H9 (cell line): ENCODE measurements around the gene CFAP107. TPM values are rescaled to one million over a fixed set of nuclear protein-coding genes. Genes with fewer than 3 reads are reported as not detected.

Experiments
- DNase-seq: peaks from one replicate; pipeline ENCODE4 v3.0.0-alpha.2; 2017
- H2AFZ ChIP-seq: one replicate; pipeline ENCODE4 v1.6.1; 2013; ENCODE audit warnings: mild to moderate bottlenecking, low read length, control low read depth, moderate library complexity
- H2AK5ac ChIP-seq: 2 replicates; pipeline ENCODE4 v1.6.1; 2013; ENCODE audit warnings: low read length, control low read depth, mixed read lengths; ENCODE audit not compliant: insufficient read length
- H2BK120ac ChIP-seq: one replicate; pipeline ENCODE4 v1.6.1; 2013; ENCODE audit warnings: low read depth, mild to moderate bottlenecking, low read length, control low read depth, inconsistent platforms; ENCODE audit not compliant: poor library complexity, severe bottlenecking
- H2BK12ac ChIP-seq: 2 replicates; pipeline ENCODE4 v1.6.1; 2013; ENCODE audit warnings: low read length, control low read depth, mixed read lengths, low read depth; ENCODE audit not compliant: insufficient read length
- H2BK15ac ChIP-seq: 2 replicates; pipeline ENCODE4 v1.6.1; 2013; ENCODE audit warnings: low read depth, low read length, control low read depth
- H2BK20ac ChIP-seq: one replicate; pipeline ENCODE4 v1.6.1; 2013; ENCODE audit warnings: low read depth, mild to moderate bottlenecking, low read length, control low read depth, inconsistent platforms; ENCODE audit not compliant: poor library complexity, severe bottlenecking
- H2BK5ac ChIP-seq: 2 replicates; pipeline ENCODE4 v1.6.1; 2013; ENCODE audit warnings: low read length, control low read depth, mixed read lengths; ENCODE audit not compliant: insufficient read length
- H3K14ac ChIP-seq: 2 replicates; pipeline ENCODE4 v1.6.1; 2013; ENCODE audit warnings: low read length, control low read depth; ENCODE audit not compliant: insufficient read depth
- H3K18ac ChIP-seq: 2 replicates; pipeline ENCODE4 v1.6.1; 2013; ENCODE audit warnings: low read depth, mild to moderate bottlenecking, mixed read lengths, low read length, control low read depth; ENCODE audit not compliant: insufficient read length
- H3K23ac ChIP-seq: 2 replicates; pipeline ENCODE4 v1.6.1; 2013; ENCODE audit warnings: low read length, control low read depth, mixed read lengths, low read depth; ENCODE audit not compliant: insufficient read length
- H3K23me2 ChIP-seq: 2 replicates; pipeline ENCODE4 v1.6.1; 2013; ENCODE audit warnings: low read depth, mild to moderate bottlenecking, mixed read lengths, low read length, control low read depth; ENCODE audit not compliant: insufficient read length, poor library complexity, severe bottlenecking
- H3K27ac ChIP-seq: 2 replicates; pipeline ENCODE4 v1.5.1; 2013; ENCODE audit warnings: low read length, control low read depth, mixed read lengths, low read depth; ENCODE audit not compliant: insufficient read length
- H3K27me3 ChIP-seq: 2 replicates; pipeline ENCODE4 v1.6.1; 2013; ENCODE audit warnings: low read length, control low read depth, inconsistent platforms; ENCODE audit not compliant: insufficient read depth
- H3K4ac ChIP-seq: 2 replicates; pipeline ENCODE4 v1.6.1; 2013; ENCODE audit warnings: low read depth, mild to moderate bottlenecking, control low read depth, inconsistent platforms, low read length, moderate library complexity
- H3K4me1 ChIP-seq: 2 replicates; pipeline ENCODE4 v1.6.1; 2013; ENCODE audit warnings: low read length, control low read depth, inconsistent platforms; ENCODE audit not compliant: insufficient read depth
- H3K4me2 ChIP-seq: 2 replicates; pipeline ENCODE4 v1.6.1; 2013; ENCODE audit warnings: low read length, control low read depth, mixed read lengths; ENCODE audit not compliant: insufficient read length, insufficient read depth
- H3K56ac ChIP-seq: 2 replicates; pipeline ENCODE4 v1.6.1; 2013; ENCODE audit warnings: low read depth, mild to moderate bottlenecking, mixed read lengths, low read length, control low read depth; ENCODE audit not compliant: insufficient read length
- H3K79me1 ChIP-seq: 2 replicates; pipeline ENCODE4 v1.6.1; 2013; ENCODE audit warnings: low read depth, mild to moderate bottlenecking, moderate library complexity, low read length, control low read depth, inconsistent platforms; ENCODE audit not compliant: insufficient read depth, poor library complexity, severe bottlenecking
- H3K79me2 ChIP-seq: 2 replicates; pipeline ENCODE4 v1.6.1; 2013; ENCODE audit warnings: low read length, control low read depth, inconsistent platforms; ENCODE audit not compliant: insufficient read depth
- H3K9ac ChIP-seq: 2 replicates; pipeline ENCODE4 v1.6.1; 2013; ENCODE audit warnings: low read length, control low read depth, mixed read lengths; ENCODE audit not compliant: insufficient read length; ENCODE audit errors: extremely low read depth
- H3K9me3 ChIP-seq: one replicate; pipeline ENCODE4 v1.6.1; 2013; ENCODE audit warnings: low read depth, low read length, inconsistent platforms; ENCODE audit not compliant: control insufficient read depth
- H3T11ph ChIP-seq: one replicate; pipeline ENCODE4 v1.6.1; 2013; ENCODE audit warnings: mild to moderate bottlenecking, low read length, control low read depth, inconsistent platforms
- H4K20me1 ChIP-seq: one replicate; pipeline ENCODE4 v1.6.1; 2013; ENCODE audit not compliant: control insufficient read depth, insufficient read length, insufficient read depth
- H4K5ac ChIP-seq: 2 replicates; pipeline ENCODE4 v1.6.1; 2013; ENCODE audit warnings: low read depth, mild to moderate bottlenecking, mixed read lengths, low read length, control low read depth; ENCODE audit not compliant: insufficient read length
- H4K8ac ChIP-seq: replicated peaks from 2 replicates; pipeline ENCODE4 v1.6.1; 2013; ENCODE audit warnings: low read length, control low read depth, mixed read lengths, low read depth; ENCODE audit not compliant: insufficient read length
- H4K91ac ChIP-seq: 2 replicates; pipeline ENCODE4 v1.6.1; 2013; ENCODE audit warnings: low read depth, mild to moderate bottlenecking, moderate library complexity, mixed read lengths, low read length, control low read depth; ENCODE audit not compliant: insufficient read length
- H3K27ac Mint-ChIP-seq, 3 experiments: 2 replicates in 2 of 3; 3 replicates in 1 of 3; pipeline ENCODE4 v1.8.0; 2020 to 2021; ENCODE audit warnings: mixed read lengths in 3 of 3, mild to moderate bottlenecking in 1 of 3, moderate library complexity in 1 of 3
- H3K27me3 Mint-ChIP-seq: 2 replicates; pipeline ENCODE4 v1.8.0; 2021; ENCODE audit warnings: low read depth, mild to moderate bottlenecking, moderate library complexity, mixed read lengths
- H3K36me3 Mint-ChIP-seq, 3 experiments: 2 replicates in 2 of 3; 3 replicates in 1 of 3; pipeline ENCODE4 v1.8.0; 2020 to 2021; ENCODE audit warnings: low read depth in 3 of 3, mixed read lengths in 3 of 3; ENCODE audit not compliant: insufficient read depth in 1 of 3
- H3K4me1 Mint-ChIP-seq, 2 experiments: 2 replicates each; pipeline ENCODE4 v1.8.0; 2020; ENCODE audit warnings: mixed read lengths in 2 of 2
- H3K4me3 Mint-ChIP-seq, 2 experiments: 2 replicates in 1 of 2; 3 replicates in 1 of 2; pipeline ENCODE4 v1.8.0; 2020 to 2021; ENCODE audit warnings: mild to moderate bottlenecking in 2 of 2, mixed read lengths in 2 of 2, moderate library complexity in 1 of 2
- H3K9me3 Mint-ChIP-seq, 2 experiments: 2 replicates in 1 of 2; 3 replicates in 1 of 2; pipeline ENCODE4 v1.8.0; 2020; ENCODE audit warnings: mild to moderate bottlenecking in 2 of 2, mixed read lengths in 2 of 2, moderate library complexity in 1 of 2
- WGBS: extraction: QIAGEN DNeasy Blood & Tissue Kit; methylation state at CpG from one replicate; pipeline ENCODE4 v1.1.7; 2013; ENCODE audit warnings: missing lambda C conversion rate, low lambda C conversion rate, mixed read lengths; ENCODE audit not compliant: insufficient read length; ENCODE audit errors: extremely low coverage; 5-methylcytosine and 5-hydroxymethylcytosine counted together
- total RNA-seq: library from RNA; stranded (reverse); gene quantifications from 2 replicates; pipeline ENCODE4 v1.2.1, GENCODE V29; 2021
- TF ChIP-seq, protein P1 (sequence below): fragments of 200-600 bp; sonication (generic); conservative IDR thresholded peaks from 3 replicates; pipeline ENCODE4 v1.8.0; 2021; ENCODE audit warnings: antibody characterized with exemption, mild to moderate bottlenecking

Gene CFAP107
- total RNA-seq, 1 experiment from 2014 or later: not detected

DNA sequence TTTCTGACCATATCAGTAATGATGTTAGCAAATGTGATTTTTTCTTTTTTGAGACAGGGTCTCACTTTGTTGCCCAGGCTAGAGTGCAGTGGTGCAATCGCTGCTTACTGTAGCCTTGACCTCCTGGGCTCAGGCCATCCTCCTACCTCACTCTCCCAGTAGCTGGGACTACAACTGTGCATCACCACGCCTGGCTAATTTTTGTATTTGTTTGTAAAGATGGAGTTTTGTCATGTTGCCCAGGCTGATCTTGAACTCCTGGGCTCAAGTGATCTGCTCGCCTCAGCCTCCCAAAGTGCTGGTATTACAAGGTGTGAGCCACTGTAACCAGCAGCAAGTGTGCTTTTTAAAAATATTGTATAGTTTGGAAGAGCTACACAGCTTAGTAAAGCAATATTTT, 4.1 kb upstream of the CFAP107 start:
- H2BK15ac ChIP-seq: no peak overlapping the region
- H2AK5ac ChIP-seq: no peak overlapping the region
- H4K5ac ChIP-seq: no peak overlapping the region
- H3K9ac ChIP-seq: no peak overlapping the region
- H3K36me3 Mint-ChIP-seq: no peaks in the 10 kb centered on the region
- no peaks in the 10 kb centered on the region for H3K79me2 ChIP-seq
- H3K79me1 ChIP-seq: no peaks in the 10 kb centered on the region
- no peaks in the 10 kb centered on the region for H4K20me1 ChIP-seq
- H3K18ac ChIP-seq: no peak overlapping the region
- no peak overlapping the region for H2BK120ac ChIP-seq
- peaks cover 3 to 4% of the 10 kb centered on the region in 2 experiments; a peak in 4 of 5 replicates for H3K9me3 Mint-ChIP-seq
- H2BK12ac ChIP-seq: no peak overlapping the region
- H3K27me3 ChIP-seq: no peaks in the 10 kb centered on the region
- no peak overlapping the region for H3K14ac ChIP-seq
- TF ChIP-seq, protein P1, sequence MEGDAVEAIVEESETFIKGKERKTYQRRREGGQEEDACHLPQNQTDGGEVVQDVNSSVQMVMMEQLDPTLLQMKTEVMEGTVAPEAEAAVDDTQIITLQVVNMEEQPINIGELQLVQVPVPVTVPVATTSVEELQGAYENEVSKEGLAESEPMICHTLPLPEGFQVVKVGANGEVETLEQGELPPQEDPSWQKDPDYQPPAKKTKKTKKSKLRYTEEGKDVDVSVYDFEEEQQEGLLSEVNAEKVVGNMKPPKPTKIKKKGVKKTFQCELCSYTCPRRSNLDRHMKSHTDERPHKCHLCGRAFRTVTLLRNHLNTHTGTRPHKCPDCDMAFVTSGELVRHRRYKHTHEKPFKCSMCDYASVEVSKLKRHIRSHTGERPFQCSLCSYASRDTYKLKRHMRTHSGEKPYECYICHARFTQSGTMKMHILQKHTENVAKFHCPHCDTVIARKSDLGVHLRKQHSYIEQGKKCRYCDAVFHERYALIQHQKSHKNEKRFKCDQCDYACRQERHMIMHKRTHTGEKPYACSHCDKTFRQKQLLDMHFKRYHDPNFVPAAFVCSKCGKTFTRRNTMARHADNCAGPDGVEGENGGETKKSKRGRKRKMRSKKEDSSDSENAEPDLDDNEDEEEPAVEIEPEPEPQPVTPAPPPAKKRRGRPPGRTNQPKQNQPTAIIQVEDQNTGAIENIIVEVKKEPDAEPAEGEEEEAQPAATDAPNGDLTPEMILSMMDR: no peak
- no peak overlapping the region for H2BK20ac ChIP-seq
- no peak overlapping the region for H3K27ac ChIP-seq
- H3K9me3 ChIP-seq: no peaks in the 10 kb centered on the region
- no peaks in the 10 kb centered on the region for H3K4me1 ChIP-seq
- no peak for DNase-seq
- H4K8ac ChIP-seq: no peak overlapping the region
- no peak overlapping the region for H3K56ac ChIP-seq
- H2AFZ ChIP-seq: no peak overlapping the region
- H3K4me2 ChIP-seq: no peak overlapping the region
- H3K27me3 Mint-ChIP-seq: no peaks in the 10 kb centered on the region; the same call in 1 of the 2 replicates
- H2BK5ac ChIP-seq: no peak overlapping the region
- no peak overlapping the region for H3T11ph ChIP-seq
- H4K91ac ChIP-seq: no peak overlapping the region
- H3K4ac ChIP-seq: no peak overlapping the region
- H3K4me1 Mint-ChIP-seq: no peaks in the 10 kb centered on the region
- H3K27ac Mint-ChIP-seq: no peak overlapping the region; a peak in 1 of 7 replicates
- no peak overlapping the region for H3K23ac ChIP-seq
- no CpG with 5 or more reads among the region's 3 CpGs for WGBS
- no peaks in the 10 kb centered on the region for H3K23me2 ChIP-seq
- H3K4me3 Mint-ChIP-seq: no peak overlapping the region
